Progenitor cell of endocrine pancreas (in vitro differentiated cells): Measurements from ENCODE around the gene DCLRE1C. TPM values are rescaled to one million over a fixed set of nuclear protein-coding genes. Genes with fewer than 3 reads are reported as not detected.
"Not testable (repeated sequence)": the region's sequence is repeated elsewhere in the genome, so short reads cannot be mapped to it uniquely, and the experiment has no call there.

Source experiments
- DNase-seq: peaks from one replicate; pipeline ENCODE4 v3.0.0; 2021; ENCODE audit warnings: low spot score; ENCODE audit not compliant: unreplicated experiment
- H3K27ac Mint-ChIP-seq: 2 replicates; pipeline ENCODE4 v1.8.0; 2021; ENCODE audit warnings: mild to moderate bottlenecking, moderate library complexity, mixed read lengths
- H3K27me3 Mint-ChIP-seq: 2 replicates; pipeline ENCODE4 v1.8.0; 2021; ENCODE audit warnings: mixed read lengths
- H3K36me3 Mint-ChIP-seq: 2 replicates; pipeline ENCODE4 v1.8.0; 2022; ENCODE audit warnings: mixed read lengths; ENCODE audit not compliant: insufficient read depth
- H3K4me1 Mint-ChIP-seq: 2 replicates; pipeline ENCODE4 v1.8.0; 2021; ENCODE audit warnings: low read depth, mixed read lengths
- H3K4me3 Mint-ChIP-seq: 2 replicates; pipeline ENCODE4 v1.8.0; 2021; ENCODE audit warnings: low read depth, mild to moderate bottlenecking, moderate library complexity, mixed read lengths
- H3K9me3 Mint-ChIP-seq: 2 replicates; pipeline ENCODE4 v1.8.0; 2021; ENCODE audit warnings: low read depth, mixed read lengths
- CTCF ChIP-seq: fragments of 200-600 bp; sonication (generic); IDR thresholded peaks from one replicate; pipeline ENCODE4 v1.5.0; 2021; ENCODE audit warnings: antibody characterized with exemption, mild to moderate bottlenecking; ENCODE audit not compliant: unreplicated experiment
- long read RNA-seq: library from polyadenylated mRNA; unstranded; transcript quantifications from one replicate; pipeline ENCODE4 v2.0.0, GENCODE V29; 2020
- total RNA-seq: library from RNA; stranded (reverse); gene quantifications from 2 replicates; pipeline ENCODE4 v1.2.1, GENCODE V29; 2021

Gene DCLRE1C
- total RNA-seq, result 13.5 and 13.8 TPM in 2 replicates
- long read RNA-seq, transcript DCLRE1C-208 (15 exons, 2,463 nt), result minor isoform, 12 of 159 reads
- long read RNA-seq, transcript DCLRE1C-204 (13 exons, 2,637 nt), result minor isoform, 5 of 159 reads
- long read RNA-seq, transcript DCLRE1C-209 (14 exons, 2,354 nt), result major isoform, 45 of 159 reads
- long read RNA-seq, transcript DCLRE1C-206 (15 exons, 2,485 nt), result minor isoform, 8 of 159 reads
- long read RNA-seq, partial matches to known transcripts, result 6 of 159 reads
- long read RNA-seq, other reads (novel, unspliced or antisense), result 80 of 159 reads

GRCh38 chr10:14954001-14954770, at the start of gene DCLRE1C:
Gene DCLRE1C, minus strand, starts transcription at chr10:14954096. Its CDS starts 86 bp downstream, at chr10:14954010.
- no peaks in the 10 kb centered on the region for H3K36me3 Mint-ChIP-seq
- H3K4me1 Mint-ChIP-seq, result peaks cover 15% of the 10 kb centered on the region
- H3K4me3 Mint-ChIP-seq, result peak within 1 kb of the TSS; percentile 91
- H3K27me3 Mint-ChIP-seq, result no peaks in the 10 kb centered on the region
- no peaks in the 10 kb centered on the region for H3K9me3 Mint-ChIP-seq
- peak; percentile 77 for DNase-seq
- no peak for TF ChIP-seq CTCF
- H3K27ac Mint-ChIP-seq, result peak within 1 kb of the TSS; percentile 94

GRCh38 chr10:14995964-14996565, 42.2 kb upstream of the DCLRE1C start:
- Mint-ChIP-seq H3K27ac (no peak overlapping the region), H3K9me3 (peaks cover 27% of the 10 kb centered on the region), H3K36me3 (peaks cover 6% of the 10 kb centered on the region), H3K4me3 (no peak overlapping the region), H3K4me1 (peaks cover 12% of the 10 kb centered on the region), H3K27me3 (no peaks in the 10 kb centered on the region)
- no peak for TF ChIP-seq CTCF
- DNase-seq, result no peak

GRCh38 chr10:14993500-14994455, 39.9 kb upstream of the DCLRE1C start:
- not testable (repeated sequence) for H3K4me3 Mint-ChIP-seq, H3K27me3 Mint-ChIP-seq, H3K36me3 Mint-ChIP-seq, DNase-seq, H3K9me3 Mint-ChIP-seq
- Mint-ChIP-seq H3K27ac (peak overlapping the region; percentile 54), H3K4me1 (peaks cover 10% of the 10 kb centered on the region)

- not testable (repeated sequence) for DNase-seq, H3K36me3 Mint-ChIP-seq, H3K27me3 Mint-ChIP-seq, H3K4me3 Mint-ChIP-seq, H3K9me3 Mint-ChIP-seq, H3K27ac Mint-ChIP-seq
- peaks cover 10% of the 10 kb centered on the region for H3K4me1 Mint-ChIP-seq
These were observed 38.4 kb upstream of the DCLRE1C start for GRCh38 chr10:14992336-14992735.

- not testable (repeated sequence) for H3K27ac Mint-ChIP-seq, H3K4me3 Mint-ChIP-seq, H3K27me3 Mint-ChIP-seq, H3K9me3 Mint-ChIP-seq, H3K36me3 Mint-ChIP-seq, DNase-seq
- TF ChIP-seq CTCF, result peak; percentile 37
- H3K4me1 Mint-ChIP-seq, result peaks cover 10% of the 10 kb centered on the region
These were observed 37.3 kb upstream of the DCLRE1C start for GRCh38 chr10:14991035-14991749.

- H3K4me3 Mint-ChIP-seq, DNase-seq, H3K27ac Mint-ChIP-seq, H3K9me3 Mint-ChIP-seq, H3K36me3 Mint-ChIP-seq, H3K27me3 Mint-ChIP-seq: not testable (repeated sequence)
- H3K4me1 Mint-ChIP-seq, result peaks cover 10% of the 10 kb centered on the region
These were observed 35.7 kb upstream of the DCLRE1C start for GRCh38 chr10:14989552-14989951.
